ENCODE results near the gene CACNA2D1.
"Not testable (repeated sequence)": the region's sequence is repeated elsewhere in the genome, so short reads cannot be mapped to it uniquely, and the experiment has no call there.

The CACNA2D1 gene

GRCh38 chr7:82389876-82390275 is 53.7 kb downstream of the CACNA2D1 start:
- DNase-seq: no peak

- DNase-seq: no peak
These were observed 55.4 kb downstream of the CACNA2D1 start for GRCh38 chr7:82388138-82388537.

DNA sequence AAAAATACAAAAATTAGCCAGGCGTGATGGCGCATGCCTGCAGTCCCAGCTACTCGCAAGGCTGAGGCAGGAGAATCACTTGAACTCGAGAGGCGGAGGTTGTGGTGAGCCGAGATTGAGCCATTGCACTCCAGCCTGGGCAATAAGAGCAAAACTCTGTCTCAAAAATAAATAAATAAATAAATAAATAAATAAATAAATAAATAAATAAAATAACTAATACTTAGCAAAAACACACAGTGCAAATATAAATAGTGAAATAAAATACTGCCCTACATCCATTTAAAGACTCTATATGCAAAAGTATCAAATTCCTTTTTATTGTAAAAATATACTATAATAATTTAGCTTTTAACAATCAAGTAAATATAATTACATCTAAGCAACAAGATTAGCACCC is 57.0 kb downstream of the CACNA2D1 start:
- DNase-seq: not testable (repeated sequence)

DNA sequence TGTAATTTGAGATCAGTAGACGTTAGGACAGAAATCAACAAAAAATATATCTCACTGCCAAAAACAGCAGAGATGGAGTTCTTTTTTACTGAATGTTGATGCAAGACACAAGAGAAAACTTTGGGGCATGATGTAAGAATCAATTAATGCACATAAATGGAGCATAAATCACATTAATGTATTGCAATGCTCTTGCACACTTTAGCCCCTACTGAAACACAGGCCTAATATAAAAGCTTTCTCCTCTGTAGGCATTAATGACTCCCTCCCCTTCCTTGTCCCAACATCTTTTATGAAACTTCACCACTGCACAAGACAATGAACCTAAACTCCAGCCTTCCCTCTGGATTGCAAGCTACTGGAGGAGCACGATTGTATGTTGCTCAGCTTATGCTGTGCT is 58.8 kb downstream of the CACNA2D1 start:
- DNase-seq: no peak

GRCh38 chr7:82384051-82384464 is 59.5 kb downstream of the CACNA2D1 start:
- no peak for DNase-seq

- DNase-seq: no peak
These were observed 61.3 kb downstream of the CACNA2D1 start for GRCh38 chr7:82382276-82382675.

GRCh38 chr7:82376739-82377138 is 66.8 kb downstream of the CACNA2D1 start:
- DNase-seq: no peak

- DNase-seq: no peak
These were observed 67.9 kb downstream of the CACNA2D1 start for GRCh38 chr7:82375713-82376112.

- no peak for DNase-seq
These were observed 68.4 kb downstream of the CACNA2D1 start for GRCh38 chr7:82375129-82375528.

- DNase-seq: no peak
These were observed 69.5 kb downstream of the CACNA2D1 start for GRCh38 chr7:82373926-82374635.

DNA sequence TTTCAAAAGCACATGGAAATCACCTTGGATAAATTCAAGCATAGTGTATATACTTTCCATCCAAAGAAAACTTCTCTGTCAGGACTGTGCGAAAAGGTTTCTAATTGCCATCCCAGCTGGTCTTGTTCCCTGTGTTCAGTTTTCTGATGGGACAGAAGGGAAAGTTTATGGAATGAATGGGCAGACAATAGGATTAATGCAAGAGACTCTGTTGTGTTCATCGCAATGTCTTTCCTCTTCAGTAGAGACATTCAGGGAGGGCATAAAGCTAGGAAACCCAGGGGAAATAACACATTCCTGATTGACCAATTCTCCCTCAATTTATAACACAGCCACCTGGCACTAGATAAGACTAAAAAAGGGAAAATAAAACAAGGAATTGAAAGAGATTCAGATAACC is 78.9 kb downstream of the CACNA2D1 start:
- no peak for DNase-seq

- no peak for DNase-seq
These were observed 79.5 kb downstream of the CACNA2D1 start for GRCh38 chr7:82364048-82364447.

- DNase-seq: no peak
These were observed 81.4 kb downstream of the CACNA2D1 start for GRCh38 chr7:82362129-82362706.

GRCh38 chr7:82360591-82361368 is 82.8 kb downstream of the CACNA2D1 start:
- DNase-seq: no peak

DNA sequence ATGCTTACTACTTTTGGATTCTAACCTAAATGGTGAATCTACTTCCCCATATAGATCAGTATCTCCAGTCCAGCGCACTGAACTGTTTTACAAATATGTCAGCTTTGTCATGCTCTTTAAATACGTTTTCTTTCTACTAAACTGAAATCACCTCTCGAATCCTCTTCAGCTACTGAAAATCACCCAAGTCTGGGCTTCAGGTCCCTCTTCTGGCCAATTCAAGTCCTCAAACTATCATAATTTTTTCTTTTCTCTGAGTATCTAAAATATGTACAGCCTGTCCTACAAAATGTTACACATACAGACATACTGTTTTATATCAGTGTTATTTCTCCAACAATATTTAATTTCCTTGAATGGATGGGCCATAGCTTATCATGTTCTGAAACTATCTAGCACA is 84.2 kb downstream of the CACNA2D1 start:
- DNase-seq: no peak

DNA sequence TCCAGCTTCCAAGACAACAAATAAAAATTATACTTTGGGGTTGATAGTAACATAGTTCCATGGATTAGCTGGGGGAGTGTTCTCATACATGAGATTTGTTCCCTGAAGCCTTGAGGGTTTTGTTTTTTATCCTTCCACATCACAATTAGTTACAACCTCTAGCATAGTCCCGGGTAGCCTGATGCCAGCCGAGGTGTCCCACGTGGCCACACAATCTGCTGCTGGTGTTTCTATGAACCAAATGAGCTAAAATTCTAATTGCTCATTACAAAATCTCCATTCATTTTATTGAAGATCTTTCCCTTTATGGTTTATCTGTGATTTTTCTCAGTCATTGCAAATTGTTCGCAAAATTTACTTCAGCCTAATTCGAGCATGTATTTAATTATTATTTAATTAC is 84.7 kb downstream of the CACNA2D1 start:
- DNase-seq: no peak

- DNase-seq: no peak
These were observed 85.5 kb downstream of the CACNA2D1 start for GRCh38 chr7:82358009-82358578.

DNA sequence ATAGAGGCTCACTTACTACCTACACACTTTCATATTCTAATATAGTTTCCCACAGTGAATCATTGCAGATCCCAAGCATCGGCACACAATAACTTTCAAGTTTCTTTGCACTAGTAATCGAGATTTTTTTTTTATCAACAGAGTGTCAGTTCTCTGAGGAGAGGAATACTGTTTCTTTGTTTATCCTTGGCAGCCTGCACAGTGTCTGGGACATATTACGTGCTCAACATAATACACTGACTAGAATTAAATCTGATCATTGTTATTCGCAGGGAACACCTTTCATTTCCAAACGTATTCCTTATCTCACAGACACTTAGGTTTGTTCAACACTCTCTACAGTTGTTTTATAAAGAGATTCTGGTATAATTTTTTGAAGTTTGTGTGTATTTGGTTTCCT is 95.3 kb downstream of the CACNA2D1 start:
- no peak for DNase-seq

DNA sequence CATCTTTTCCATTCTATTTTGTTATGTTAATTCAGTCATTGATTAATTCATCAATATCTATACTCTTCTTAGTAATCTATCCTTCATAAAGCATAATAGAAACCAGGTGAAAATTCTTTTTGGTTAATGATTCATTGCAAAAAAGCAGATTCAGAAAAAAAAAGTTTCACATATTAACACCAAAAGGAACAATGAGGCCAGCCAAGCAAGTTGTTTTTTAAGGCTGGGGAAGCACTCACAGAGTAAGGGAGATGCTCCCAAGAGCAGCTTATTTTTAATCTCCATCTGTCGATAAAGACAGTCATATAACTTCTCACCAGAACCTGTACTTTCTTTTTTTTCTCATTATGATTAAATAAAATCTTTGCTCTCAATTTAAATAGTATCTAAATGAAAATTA is 95.8 kb downstream of the CACNA2D1 start:
- no peak for DNase-seq

- DNase-seq: no peak
These were observed 97.7 kb downstream of the CACNA2D1 start for GRCh38 chr7:82345886-82346285.

DNA sequence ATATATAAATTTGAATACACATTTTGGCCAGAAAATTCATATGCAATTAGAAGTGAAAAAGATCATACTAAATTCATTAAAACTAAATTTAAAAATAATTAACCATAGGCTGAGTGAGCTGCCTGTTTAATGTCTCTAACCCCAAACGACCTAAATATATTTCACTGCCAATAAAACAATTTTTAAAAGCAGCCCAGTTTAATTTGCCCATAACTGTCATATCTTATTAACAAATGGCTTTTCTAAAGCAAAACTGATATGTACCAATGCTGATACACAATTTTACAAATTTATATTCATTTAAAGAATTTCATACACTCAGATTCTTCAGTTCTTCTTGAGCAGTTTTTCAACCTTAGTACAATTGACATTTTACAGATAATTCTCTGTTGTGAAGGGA is 99.9 kb downstream of the CACNA2D1 start:
- DNase-seq: no peak

- no peak for DNase-seq
These were observed 103.6 kb downstream of the CACNA2D1 start for GRCh38 chr7:82339958-82340357.

GRCh38 chr7:82335927-82336326 is 107.7 kb downstream of the CACNA2D1 start:
- no peak for DNase-seq

DNA sequence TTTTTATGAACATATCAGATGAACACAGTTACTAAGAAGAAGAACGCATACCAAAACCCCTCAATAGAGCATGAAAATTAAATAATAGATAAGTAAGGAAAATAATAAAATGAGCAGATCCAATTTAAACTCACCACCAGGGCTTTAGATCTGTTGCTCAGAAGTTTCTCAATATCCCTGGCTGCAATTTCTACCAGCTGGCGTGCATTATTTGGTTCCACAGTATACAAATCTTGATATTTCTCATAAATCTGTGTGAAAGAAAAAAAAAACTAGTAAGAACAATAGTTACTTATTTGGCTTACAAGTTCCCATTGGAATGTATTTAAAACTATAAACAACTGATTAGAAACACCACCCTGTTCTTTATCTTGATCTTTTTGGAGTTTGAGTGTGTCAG is 108.6 kb downstream of the CACNA2D1 start:
- no peak for DNase-seq

All from bone marrow (tissue), 2 donors.